GM11168 (cell line): ENCODE measurements around the gene PLA2G5.

Source experiments
- in situ Hi-C: fragments of 300-500 bp; cut with MboI; formaldehyde crosslinking; loops from one replicate; pipeline ENCODE4 v1.12.0; 2022; ENCODE audit warnings: low sequenced_read_pairs; ENCODE audit not compliant: unreplicated experiment

PLA2G5 gene

DNA sequence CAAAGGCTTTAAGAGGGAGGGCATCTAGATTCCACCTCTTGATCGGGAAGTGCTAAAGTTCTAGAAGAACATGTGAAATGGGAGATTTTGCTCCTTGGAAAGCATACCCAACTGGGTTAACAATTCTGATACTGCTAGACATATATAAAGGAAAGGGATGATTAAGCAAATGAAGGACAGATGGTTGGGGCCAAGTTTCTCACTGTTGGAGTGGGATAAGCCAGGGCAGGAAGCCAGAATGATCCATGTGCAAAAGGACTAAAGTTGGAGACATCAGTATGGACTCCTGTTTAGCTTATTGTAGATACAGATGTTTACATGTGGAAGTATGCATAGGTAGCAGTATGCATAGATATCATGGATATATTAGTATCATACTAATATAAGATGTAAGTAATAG, 16.8 kb downstream of the PLA2G5 start:
- in situ Hi-C loops, result no loop called here

DNA sequence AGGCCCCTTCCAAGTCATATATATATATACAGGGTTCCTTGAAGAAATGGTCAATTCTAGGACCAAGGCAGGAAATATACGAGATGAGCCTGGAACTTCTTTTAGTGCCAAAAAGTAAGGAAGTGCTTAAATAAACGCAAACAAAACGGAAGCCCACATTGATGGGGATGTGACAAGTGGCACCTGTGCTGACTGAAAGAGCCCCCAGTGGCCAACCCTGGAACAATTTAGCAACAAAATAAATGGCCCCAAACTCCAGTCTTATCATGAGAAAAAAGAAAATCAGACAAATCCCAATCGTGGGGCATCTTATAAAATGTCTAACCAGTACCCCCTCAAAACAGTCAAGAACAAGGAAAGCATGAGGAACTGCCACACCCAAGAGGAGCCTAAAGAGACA, 17.7 kb downstream of the PLA2G5 start:
- in situ Hi-C loops, result no loop called here

DNA sequence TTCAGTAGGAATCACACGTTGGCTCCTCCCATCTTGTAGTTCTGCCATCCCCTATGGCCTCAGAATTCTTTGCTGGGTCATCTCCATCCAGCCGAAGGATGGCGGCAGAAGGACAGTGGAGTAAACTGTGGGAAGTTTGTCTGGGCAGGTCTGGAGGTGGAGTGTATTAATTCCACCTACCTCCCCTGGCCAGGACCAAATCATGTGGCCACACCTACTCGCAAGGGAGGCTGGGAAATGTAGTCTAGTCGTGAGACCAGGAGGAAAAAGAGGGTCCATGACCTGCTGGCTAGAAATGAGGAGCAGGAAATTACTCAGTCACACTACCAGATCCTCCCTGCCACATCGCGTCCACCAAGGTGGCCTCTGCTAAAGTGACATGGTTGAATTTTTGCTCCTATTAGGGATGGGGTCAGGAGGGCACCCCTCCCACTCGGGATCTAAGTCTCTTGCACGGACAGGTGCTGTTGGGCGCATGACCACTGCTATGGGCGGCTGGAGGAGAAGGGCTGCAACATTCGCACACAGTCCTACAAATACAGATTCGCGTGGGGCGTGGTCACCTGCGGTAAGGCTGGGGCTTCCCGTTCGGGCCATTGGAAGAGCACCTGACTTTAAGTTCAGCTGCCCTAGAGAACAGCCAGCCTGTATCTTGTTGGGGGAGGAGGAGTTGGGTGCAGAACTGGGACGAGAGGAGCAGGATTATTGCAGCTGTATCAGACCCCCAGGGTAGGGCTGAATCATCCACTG, 19.5 kb downstream of the PLA2G5 start:
- in situ Hi-C loops, result no loop called here

DNA sequence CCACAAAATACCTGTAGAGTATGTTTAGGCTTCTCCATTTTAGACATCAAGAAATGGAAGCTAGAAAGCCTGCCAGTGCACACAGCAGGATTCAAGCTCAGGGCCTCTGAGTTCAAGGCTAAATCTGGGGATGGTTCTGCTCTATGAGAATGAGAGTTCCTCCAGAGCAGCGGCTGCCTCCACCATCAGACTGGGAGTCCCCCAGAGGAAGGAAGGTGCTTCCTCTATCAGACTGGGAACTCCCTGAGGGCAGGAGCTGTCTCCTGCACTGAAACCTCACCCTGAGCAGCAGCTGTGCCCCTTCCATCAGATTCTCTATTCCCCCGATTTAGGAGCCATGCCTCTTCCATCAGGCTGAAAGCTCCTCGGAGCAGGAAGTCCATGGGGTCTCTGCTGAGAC, 20.1 kb downstream of the PLA2G5 start:
- in situ Hi-C loops, result no loop called here

DNA sequence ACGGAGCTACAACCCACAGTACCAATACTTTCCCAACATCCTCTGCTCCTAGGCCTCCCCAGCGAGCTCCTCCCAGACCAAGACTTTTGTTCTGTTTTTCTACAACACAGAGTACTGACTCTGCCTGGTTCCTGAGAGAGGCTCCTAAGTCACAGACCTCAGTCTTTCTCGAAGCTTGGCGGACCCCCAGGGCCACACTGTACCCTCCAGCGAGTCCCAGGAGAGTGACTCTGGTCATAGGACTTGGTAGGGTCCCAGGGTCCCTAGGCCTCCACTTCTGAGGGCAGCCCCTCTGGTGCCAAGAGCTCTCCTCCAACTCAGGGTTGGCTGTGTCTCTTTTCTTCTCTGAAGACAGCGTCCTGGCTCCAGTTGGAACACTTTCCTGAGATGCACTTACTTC, 20.6 kb downstream of the PLA2G5 start:
- in situ Hi-C loops, result no loop called here

DNA sequence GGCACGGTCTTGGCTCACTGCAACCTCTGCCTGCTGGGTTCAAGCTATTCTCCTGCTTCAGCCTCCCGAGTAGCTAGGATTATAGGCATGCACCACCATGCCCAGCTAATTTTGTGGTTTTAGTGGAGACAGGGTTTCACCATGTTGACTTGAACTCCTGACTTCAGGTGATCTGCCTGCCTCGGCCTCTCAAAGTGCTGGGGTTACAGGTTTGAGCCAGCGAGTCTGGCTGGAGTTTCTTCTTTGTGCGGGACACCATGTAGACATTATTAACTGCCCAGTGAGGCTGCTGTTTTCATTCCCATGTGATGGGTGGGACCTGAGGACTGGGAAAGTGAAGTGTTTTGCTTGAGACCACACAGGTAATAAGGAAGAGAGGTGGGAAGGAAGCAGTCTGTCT, 23.3 kb downstream of the PLA2G5 start:
- in situ Hi-C loops, result no loop called here

DNA sequence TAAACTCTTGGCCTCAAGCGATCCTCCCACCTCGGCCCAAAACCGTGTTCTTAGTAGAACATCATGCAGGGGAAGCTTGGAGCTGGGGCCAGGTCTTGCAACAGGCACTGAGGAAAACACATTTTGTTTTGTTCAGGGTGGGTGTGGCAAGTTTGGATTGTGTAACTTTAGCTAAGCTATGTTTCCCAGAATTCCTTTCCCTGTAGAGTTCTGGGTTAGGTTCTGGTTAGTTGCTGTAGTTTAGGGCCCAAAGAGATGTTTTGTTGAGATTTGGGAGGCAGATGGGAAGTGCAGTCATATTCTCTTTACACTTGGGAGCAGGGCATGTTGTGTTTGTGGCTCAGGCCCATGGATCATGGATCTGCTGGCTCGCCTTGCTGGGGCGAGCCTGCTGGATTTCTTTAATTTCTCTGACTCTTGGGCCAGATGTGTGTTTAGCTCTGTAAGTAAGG, 24.0 kb downstream of the PLA2G5 start:
- in situ Hi-C loops, result no loop called here

DNA sequence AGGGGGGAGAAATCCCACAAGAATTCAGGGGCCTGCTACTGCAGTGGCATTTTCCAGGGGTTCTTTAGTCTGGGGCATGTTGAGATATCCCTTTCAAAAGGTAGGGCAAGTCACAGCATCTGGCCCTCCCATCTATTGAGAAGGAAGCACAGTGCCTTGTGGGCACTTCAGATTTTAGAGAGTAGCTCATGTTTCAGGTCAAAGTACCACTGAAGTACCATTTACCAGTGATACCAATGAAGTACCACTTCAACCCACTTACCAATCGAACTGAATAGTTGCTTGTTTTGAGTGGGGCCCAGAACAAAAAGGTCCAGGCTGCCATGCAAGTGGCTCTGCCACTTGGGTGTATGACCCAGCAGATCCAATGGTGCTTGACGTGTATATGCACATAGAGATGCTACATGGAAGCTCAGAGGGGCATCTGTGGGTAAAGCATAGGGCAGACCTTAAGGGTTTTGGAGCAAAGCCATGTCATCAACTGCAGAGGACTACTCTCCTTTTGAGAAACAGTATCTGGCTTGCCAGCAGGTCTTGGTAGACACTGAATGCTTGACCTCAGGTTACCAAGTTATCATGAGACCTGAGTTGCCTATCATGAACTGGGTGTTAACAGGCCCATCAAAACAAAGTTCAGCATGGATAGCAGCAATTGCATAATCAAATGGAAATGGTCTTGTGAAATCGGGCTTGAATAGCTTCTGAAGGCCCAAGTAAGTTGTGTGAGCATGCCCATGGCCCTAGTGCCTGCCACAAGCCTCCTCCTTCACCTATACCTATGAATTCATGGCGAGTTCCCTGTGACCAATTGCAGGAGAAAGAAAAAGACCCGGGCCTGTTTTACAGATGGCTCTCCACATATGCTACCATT, 25.8 kb downstream of the PLA2G5 start:
- in situ Hi-C loops, result no loop called here

DNA sequence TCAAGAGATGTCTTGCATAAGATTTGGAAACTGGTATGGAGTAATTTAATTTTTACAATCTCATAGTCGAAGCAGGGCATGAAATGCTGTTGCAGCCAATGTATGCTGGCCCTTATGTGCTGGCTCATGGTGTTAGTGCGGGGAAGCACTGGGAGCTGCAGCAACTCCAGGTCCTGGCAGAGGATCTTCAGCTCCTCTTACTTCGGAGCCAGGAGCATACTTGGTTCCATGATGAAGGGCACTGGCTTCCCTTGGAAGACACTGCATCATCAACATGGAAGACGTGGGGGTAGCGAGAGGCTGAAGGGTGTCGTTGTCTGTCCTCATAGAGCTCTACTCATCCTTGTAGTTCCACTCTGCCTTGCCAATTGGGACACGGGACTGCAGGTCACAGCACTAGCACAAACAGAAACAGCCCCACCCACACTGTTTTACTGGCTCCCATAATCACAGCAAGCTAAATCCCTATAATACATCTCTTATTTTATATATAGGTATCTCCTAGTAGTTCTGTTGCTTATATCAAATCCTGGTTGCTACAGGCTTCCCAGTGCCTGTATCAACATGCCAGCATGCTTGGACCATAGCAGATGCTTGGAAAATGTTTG, 26.9 kb downstream of the PLA2G5 start:
- in situ Hi-C loops, result no loop called here

DNA sequence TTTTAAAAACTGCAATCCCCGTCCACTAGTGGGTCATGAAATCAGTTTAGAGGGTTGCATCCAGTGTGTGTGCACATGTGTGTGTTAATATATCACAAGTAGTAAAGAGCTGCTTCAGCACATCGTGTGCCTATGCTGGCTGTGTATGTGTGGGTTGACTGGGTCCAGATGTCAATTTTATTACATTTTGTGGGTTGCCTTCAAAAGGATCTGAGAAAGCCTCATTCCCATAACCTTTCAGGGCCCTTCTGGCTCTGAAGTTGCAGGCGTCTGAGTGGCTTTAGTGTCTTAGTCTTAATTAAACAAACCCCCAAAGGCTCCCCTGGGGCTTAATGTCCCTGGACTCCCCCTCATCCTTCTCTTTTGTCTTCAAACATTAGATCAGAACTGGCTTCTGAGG, 29.5 kb downstream of the PLA2G5 start:
- in situ Hi-C loops, result no loop called here

DNA sequence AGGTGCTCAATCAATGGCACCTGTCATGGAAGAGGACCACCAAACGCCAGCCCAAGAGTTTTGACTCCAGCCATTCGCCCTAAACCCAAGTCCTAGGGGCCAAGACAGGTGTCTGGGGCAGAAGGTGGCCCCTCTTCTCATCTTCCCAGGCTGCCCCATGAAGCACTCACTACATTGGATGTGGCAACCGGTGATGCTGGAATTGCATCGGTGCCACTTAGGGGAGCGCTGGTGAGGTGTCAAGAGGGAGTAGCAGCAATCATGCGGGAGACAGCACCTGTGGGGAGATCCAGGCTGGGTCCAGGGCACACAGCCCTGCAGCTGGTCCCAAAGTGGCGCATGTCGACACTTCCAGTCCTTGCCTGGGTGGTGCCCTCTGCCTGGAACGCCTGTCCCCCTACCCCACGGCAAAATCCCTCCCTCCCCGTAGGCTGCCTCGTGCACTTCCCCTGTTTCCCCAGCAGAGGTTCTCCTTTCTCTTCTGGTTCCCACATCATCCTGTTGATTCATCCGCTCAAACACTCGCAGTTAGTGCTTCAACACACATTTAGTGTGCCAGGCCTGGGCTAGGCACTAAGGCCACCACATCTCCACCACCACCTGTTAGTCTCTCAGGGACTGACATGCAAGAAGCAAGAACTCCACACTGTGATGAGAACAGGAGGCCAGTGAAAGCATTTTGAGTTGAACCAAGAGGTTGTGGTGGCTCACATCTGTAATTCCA, 30.8 kb downstream of the PLA2G5 start:
- in situ Hi-C loops, result no loop called here

DNA sequence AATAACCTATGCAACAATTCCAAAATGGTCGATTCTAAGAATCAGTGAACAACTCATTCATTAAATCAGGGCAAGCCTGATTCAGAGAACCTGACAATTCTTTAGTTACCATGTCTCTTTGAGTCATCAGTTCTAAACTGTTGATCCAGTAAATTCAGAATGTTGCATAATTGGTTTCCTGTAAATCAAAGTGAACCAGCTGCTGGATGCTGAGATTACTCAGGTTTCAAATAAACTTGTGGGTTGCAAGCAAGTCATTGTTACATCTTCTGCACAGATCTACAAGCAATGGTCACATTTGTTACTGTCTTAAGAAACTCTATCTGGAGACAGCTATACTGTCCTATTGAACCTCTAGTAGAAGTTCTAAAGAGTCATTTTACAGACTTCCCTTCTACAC, 32.9 kb downstream of the PLA2G5 start:
- in situ Hi-C loops, result no loop called here

DNA sequence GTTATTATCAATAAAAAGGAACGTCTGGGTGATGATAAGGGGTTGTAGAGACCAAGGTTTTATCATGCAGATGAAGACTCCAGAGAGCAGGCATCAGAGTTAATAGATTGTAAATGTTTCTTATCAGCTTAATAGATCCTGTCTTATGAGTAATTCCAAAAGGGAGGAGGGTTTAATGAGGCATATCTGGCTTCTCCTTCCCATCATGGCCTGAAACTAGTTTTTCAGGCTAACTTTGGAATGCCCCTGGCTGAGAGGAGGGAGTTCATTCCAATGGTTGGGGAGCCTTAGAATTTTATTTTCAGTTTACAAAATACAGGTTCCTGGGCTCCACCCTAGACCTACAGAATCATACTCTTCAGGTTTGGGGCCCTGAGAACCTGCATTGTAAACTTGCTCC, 35.9 kb downstream of the PLA2G5 start:
- in situ Hi-C loops, result no loop called here

DNA sequence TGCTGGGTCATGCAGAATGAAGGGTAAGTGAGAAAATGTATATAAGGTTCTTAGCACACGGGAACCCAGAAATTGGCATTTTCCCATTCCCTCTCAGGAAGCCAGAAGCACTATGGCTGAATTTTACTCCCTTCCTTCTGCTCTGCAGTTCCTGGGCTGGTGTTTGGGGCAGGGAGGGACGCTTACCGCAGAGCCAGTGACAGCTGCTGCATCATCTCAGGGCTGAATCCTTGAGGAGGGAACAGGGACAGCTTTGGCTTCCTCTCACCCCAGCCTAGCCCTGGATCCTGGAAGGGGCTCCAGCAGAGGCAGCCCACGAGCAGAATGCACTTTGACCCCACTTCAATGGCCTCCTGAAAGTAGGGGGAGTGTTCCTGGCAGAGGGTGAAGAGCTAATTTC, 37.4 kb downstream of the PLA2G5 start:
- in situ Hi-C loops, result no loop called here

DNA sequence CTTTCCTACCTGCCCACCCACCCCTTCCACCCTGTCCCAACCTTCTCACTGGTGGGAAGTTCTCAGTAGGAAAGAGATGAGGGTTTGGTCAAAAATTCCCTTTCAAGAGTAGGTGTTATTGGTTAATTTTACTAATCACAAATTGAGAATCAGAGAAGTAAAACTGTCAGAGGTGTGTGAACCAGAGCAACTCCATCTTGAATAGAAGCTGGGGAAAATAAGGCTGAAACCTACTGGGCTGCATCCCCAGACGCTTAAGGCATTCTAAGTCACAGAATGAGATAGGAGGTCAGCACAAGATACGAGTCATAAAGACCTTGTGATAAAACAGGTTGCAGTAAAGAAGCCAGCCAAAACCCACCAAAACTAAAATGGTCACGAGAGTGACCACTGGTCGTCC, 37.8 kb downstream of the PLA2G5 start:
- in situ Hi-C loops, result no loop called here

DNA sequence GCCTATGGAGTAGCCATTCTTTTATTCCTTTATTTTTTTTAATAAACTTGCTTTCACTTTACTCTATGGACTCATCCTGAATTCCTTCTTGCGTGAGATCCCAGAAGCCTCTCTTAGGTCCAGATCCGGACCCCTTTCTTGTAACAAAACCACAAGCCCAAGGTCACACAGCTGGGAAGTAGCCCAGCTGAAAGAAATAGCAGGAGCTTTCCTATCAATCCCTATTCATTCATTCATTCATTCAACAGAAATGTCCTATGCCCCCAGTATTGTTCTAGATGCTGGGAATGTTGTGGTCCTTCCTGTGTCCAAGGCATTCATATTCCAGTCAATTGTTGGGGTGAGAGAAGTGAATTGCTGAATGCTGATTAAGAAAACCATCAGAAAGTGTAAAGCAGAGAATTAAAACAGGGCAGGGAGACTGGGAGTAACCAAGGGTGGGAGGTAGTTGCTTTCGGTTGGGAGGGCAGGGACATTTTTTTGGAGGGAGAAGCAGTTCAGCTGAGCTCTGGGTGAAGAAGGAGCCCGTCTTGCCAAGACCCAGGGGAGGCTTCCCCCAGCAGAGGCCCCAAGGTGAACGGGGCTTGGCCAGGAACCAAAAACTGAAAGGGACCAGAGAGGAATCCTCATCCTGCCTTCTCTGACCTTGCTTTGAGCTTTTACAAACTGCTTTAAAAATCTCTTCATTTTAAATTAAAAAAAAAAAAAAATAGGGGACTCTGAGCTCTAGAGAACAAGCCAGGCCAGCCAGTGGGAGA, 38.6 kb downstream of the PLA2G5 start:
- in situ Hi-C loops, result no loop called here

DNA sequence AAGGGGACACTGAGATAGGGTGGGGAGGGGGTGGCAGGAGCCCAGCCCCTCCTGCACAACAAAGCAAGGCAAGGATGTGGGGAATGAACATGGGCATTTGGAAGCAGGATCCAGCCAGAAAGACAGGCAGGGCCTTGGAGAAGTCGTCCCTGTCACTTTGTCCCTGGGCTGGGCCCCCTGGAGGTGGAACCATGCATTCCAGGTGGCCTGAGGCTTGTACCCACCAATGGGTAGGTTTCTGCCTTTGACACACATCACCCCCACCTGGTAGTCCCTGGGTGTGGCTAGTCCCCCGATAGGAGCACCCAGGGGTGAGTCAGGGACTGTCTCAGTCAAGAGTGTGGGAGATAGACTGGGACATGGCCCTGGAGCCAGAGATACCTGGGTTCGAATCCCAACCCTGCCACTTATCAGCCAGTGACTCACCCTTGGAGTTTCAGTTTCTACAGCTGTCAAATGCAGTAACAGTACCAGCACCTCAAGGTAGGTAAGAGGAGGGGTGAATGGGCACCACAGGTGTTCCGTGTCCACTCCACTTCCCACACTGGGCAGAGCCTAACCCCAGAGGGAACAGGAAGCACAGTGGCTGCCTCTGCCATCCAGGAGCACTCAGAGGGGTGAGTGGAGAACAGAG, 39.3 kb downstream of the PLA2G5 start:
- in situ Hi-C loops, result no loop called here

DNA sequence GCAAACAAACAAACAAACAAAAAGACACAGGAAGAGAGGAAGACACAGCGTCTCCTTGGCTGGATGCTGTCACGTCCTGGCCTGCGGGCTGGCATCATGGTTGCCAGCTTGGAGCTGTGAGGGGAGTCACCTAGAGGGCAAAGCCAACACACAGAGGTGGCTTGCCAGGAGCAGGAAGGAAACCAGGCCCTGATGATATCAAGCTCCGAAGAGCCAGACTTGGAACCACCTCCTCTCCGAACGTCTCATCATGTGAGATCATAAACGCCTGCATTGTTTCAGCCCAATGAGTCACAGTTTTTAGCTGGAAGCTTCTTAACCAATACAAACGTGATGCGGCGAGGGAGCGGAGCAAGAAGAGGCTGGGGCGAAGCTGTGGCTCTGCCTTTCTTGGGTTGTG, 40.7 kb downstream of the PLA2G5 start:
- in situ Hi-C loops, result loop anchor here (5.0 kb wide), 1 partner anchor 42 kb away; no protein-coding TSS in a partner anchor

DNA sequence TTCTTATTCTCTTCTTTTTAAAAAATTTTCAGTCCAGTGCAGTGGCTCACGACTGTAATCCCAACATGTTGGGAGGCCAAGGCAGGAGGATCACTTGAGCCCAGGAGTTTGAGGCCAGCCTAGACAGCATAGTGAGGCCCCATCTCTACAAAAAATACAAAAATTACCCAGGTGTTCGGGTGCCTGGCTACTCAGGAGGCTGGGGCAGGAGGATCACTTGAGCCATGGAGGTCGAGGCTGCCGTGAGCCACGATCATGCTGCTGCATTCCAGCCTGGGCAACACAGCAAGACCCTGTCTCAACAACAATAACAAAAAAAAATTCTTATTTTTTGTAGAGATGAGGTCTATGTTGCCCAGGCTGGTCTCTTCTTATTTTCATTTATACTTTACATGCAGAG, 41.5 kb downstream of the PLA2G5 start:
- in situ Hi-C loops, result loop anchor here (5.0 kb wide), 1 partner anchor 41 kb away; no protein-coding TSS in a partner anchor
